Uterus (tissue), 2 donors: Measurements from ENCODE around the gene RFTN2.

Source experiments
- CTCF ChIP-seq, 4 experiments: fragments of 200-600 bp in 2 of 4; fragments of 450-650 bp in 2 of 4; sonication (generic) in 2 of 4; IDR thresholded peaks; one replicate each; pipeline ENCODE4 v1.5.1; 2016 to 2019; ENCODE audit warnings: antibody characterized with exemption in 4 of 4, mild to moderate bottlenecking in 2 of 4, moderate library complexity in 1 of 4
- POLR2A ChIP-seq, 2 donors: fragments of 450-650 bp; IDR thresholded peaks; one replicate each; pipeline ENCODE4 v1.6.1; 2016; ENCODE audit warnings: antibody characterized with exemption in 2 of 2, mild to moderate bottlenecking in 1 of 2, moderate library complexity in 1 of 2

GRCh38 chr2:197672371-197672893, 3.0 kb downstream of the RFTN2 start:
- no peak for TF ChIP-seq CTCF (IDR thresholded peaks at IDR 0.05)
- TF ChIP-seq POLR2A (IDR thresholded peaks at IDR 0.05): no peak
